Suppressor macrophage (primary cell): ENCODE results near the gene GRIA3.

Experiments
- DNase-seq, 4 experiments: peaks; one replicate each; pipeline ENCODE4 v3.0.0-alpha.2; 2020 to 2022
- total RNA-seq, 17 experiments: gene quantifications; one replicate each; lab custom pipeline; 2026; ENCODE audit warnings: mixed read lengths in 6 of 17, inconsistent platforms in 3 of 17; lab: John Stamatoyannopoulos, UW

GRIA3 gene
- 0 to 1.5 (median 0) reads per million in 17 experiments for total RNA-seq

DNA sequence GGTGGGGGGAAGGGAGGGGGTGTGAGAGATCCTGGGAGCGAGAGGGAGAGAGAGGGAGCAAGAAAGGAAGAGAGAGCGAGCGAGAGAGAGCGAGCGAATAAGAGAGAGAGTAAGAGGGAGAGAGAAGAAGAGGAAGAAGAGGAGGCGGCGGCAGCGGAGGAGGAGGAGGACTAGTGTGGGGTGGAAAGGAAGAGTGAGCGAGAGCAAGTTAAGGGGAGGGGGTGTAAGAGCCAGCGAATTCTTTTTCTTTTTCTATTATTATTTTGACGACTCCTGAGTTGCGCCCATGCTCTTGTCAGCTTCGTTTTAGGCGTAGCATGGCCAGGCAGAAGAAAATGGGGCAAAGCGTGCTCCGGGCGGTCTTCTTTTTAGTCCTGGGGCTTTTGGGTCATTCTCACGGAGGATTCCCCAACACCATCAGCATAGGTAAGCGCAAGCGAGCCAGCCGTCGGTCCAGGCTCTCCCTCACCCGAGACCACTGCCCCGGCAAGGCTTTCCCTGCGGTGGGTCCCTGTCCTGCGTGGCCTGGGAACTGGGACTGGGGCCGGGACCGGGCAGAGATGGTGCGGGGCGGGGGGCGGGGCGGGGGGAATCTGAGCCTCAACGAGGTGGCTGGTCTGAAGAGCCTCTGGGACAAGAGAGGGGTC, at the start of gene GRIA3:
GRIA3 (plus strand) TSS at position 60 of the 647 bp plus-strand sequence; CDS start at position 318, 258 bp downstream.
- DNase-seq = no peak

DNA sequence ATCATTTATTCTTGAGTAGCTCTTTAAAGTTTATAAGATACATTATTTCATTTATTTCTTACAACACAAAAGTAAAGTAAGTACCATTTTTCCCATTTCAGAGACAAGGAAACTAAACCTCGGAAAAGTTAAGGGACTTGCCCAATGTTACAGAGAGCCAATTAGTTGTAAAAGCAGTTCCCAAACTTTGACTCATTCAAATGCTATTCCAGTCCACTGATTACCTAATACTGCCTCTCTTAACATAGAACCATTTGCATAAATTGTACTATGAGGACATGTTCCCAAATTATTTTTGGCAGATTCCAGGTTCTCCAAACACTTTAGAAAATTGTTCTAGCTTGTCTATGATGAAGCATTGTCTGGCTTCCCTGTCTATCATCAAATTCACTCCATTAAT, 45.6 kb upstream of the GRIA3 start:
- DNase-seq = no peak

DNA sequence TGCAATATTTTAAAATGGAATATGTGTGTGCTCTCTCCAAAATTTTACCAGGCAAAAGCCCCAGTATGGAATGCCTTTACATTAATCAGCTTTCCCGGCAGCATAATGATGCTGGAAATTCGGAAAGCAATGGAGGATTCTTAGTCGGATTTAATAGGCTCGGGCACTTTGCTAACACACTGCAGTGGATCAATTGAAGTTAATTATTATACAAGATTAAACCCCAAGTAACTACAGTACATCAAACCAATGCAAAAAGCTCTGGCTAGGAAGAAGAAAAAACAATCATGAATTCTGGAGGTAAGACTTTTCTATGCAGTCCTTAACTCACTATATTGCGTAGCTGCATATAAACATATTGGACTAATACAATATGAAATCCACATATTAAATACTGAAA, 43.6 kb upstream of the GRIA3 start:
- no peak for DNase-seq

DNA sequence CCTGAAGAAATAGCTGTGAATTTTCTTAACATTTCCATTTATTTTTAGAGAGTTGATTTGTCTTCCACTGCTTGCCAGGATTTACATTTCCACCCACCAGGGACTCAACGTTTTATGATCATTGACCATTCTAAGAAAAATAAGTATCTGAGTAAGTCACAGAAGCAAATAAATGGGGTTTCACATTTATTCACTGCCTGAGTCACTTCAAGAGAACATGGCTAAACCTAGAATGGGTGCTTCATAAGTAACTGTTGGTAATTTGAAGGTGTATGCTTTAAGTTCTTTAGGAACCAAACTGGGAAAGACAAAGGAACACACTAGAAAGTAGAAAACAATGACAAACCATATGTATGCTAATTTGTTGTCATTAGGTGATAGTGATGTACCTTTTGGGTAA, 43.2 kb upstream of the GRIA3 start:
- DNase-seq = no peak

DNA sequence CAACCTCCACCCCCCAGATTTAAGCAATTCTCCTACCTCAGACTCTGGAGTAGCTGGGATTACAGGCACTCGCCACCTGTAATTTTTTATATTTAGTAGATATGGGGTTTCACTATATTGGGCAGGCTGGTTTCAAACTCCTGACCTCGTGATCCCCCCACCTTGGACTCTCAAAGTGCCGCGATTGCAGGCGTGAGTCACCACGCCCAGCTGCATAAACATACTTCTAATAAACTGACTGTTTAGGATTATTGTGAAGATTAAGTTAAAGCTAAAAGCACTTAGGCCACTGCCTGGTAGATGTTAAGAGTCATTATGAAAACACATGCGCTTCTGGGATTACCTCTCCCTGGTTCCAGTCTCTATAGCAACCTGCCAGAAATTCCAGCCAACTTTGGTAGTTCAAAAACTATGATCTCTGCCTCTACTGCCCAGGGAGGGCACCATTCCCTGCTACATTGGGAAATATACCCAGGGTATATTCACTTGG, 30.2 kb upstream of the GRIA3 start:
- no peak for DNase-seq

DNA sequence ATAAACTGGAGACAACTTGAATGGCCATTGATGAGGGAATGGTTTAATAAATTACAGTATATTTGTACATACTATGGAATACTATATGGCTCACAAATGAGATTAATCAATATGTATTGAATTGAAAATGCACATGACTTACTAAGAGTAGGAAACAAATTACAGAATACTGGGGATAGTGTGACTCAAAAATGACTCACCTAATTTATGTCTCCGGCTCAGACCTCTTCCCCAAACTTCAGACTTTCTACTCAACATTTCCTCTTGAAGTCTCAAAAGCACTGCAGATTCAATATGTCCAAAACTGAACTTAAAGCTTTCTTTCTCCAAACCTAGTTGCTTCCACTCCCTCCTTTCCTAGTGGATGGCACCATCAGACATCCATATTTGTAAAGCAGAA, 28.8 kb upstream of the GRIA3 start:
- DNase-seq = peak in 1 of 4 experiments; percentile 0

DNA sequence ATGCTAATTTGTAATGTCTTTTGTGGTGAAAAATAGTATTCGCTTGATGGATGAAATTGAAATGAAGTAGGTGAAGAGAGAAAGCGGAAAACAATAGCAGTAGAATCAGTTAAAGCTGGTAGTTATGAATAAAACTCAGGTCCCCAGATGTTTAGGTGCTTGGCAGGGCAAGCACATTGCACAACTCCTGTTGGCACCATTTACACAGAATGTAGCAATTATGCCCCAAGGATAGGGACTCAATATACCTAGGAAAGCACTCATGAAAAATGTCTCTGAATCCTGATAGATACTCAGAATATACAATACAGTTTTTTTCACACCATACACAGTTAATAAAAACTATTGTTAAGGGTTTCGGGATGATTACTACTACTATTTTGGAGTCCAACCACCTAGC, 26.5 kb upstream of the GRIA3 start:
- DNase-seq = no peak

DNA sequence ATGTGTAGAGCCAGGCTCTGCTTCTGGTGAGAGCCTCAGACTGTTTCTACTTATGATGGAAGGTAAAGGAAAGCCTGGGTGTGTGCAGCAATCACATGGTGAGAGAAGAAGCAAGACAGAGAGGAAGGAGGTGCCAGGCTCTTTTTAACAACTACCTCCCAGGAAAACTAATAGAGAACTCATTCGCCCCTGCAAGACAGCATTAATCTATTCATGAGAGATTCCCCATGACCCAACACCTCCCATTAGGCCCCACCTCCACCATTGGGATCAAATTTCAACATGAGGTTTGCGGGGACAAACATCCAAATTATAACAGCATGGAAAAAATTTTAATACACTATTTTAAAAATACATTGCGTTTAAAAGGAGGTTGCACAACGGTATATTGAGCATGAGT, 24.7 kb upstream of the GRIA3 start:
- DNase-seq = no peak

DNA sequence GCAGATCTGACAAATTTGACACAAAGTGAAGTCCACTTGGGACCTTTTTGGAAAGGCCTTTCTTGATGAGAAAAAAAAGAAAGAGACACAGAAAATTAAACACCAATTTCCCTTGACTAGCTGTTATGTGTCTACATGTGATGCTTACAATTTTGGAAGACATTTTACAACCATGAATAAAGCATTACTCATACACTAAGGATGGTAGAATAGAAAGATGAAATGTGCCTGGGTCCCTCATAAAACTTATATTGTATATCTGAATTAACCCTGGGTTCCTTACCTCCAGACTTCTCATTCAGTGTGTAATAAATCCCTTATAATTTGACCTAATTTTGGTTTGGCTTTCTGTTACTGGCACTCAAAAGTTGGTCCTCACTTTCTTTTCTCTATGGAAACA, 16.5 kb upstream of the GRIA3 start:
- no peak for DNase-seq

DNA sequence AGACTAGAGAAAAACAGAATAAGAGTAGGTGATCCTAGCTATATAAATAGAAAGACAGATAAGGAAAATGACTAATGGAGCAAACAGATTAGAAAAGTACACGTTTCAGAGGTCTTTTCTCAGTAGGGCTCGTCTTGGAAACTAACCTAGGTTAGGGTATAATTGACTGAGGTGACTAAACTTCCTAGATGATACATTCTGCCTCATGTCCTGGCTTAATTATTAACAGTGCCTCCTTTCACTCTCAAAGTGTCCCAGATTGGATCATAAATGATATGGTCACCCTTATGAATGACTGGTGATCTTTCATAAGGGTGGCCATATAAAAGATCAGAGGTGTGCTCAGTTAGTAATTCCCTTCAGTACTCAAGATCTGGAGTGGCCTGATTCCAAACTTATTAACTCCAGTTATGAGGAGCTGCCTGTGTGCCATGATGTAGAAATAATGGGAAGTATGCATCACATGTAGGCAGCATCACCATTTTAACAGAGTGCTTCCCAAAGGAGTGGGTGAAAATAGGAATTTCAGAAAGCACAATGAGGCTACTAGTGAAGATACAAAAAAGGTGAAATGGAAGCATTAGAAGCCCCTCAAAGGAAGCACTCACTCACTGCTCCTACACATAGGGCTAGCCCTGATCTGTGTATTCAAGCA, 14.7 kb upstream of the GRIA3 start:
- DNase-seq = no peak

DNA sequence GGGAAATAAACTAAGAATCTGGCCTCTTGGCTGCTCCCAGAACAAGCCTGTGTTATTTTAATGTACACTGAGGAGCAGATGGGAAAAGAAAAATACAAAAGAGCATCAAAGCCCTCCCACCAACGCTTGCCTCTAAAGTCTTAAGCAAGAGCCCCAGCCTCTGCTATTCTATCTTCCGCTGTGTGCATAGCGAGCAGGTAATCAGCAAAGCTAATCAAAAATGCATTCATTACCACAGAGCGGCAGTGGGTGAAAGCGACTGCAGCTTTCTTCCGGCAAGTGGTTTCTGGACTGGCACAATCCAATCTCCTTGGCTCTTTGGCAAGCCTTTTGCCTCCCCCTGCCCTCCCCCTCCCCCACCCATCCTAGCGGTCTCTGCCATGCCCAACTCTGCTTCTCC, 13.5 kb upstream of the GRIA3 start:
- DNase-seq = no peak

DNA sequence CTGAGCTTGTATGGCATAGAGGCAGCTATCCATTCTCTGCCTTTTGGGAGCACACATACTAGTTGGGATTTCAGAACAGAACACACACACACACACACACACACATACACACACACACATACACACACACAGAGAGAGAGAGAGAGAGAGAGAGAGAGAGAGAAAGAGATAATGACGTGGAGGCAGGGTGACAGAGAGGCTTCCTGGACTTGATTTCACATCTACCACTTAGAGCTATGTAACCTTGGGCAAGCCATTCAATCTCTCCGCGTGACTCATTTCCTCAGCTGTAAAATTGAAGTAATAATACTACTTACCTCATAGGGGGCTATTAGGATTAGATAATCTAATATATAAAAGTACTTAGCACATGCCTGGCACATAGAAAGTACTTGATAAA, 12.3 kb upstream of the GRIA3 start:
- no peak for DNase-seq

DNA sequence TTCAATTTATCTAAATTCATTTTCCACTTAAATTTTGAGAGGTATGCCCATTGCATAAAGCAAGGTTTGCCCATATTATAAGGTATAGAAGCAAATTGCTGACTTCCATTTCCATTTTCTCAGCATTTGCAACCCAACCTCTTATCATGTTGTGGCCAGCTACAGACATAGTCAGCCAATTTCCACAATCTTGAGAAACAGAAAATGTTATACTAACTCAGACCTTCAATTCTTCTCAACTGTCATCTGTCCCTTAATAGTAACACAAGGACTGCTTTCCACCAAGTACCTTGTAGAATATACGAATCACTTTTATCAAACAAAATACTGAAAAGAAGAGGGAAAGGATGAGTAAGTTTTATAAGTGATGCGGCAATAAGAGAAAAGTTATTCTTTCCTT, 11.2 kb upstream of the GRIA3 start:
- DNase-seq = no peak

DNA sequence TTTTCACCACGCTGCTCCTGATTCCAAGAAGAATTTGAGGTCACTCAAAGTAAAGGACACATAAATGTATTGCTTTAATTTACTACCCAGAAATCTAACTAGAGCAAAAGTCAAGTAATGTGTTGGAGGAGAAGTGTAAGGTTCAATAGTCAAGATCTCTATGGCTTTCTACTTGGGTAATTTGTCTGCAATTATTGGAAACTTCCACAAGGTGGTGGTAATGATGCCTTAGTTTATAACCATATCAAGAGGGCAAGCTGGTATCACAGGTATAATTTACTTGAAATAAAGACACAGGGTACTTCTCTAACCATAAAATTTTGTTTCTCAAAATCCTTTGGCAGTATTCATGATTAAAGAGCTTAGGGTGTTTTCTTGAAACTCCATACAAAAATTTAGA, 10.2 kb upstream of the GRIA3 start:
- DNase-seq = peak in 2 of 4 experiments; percentile 2 to 8

DNA sequence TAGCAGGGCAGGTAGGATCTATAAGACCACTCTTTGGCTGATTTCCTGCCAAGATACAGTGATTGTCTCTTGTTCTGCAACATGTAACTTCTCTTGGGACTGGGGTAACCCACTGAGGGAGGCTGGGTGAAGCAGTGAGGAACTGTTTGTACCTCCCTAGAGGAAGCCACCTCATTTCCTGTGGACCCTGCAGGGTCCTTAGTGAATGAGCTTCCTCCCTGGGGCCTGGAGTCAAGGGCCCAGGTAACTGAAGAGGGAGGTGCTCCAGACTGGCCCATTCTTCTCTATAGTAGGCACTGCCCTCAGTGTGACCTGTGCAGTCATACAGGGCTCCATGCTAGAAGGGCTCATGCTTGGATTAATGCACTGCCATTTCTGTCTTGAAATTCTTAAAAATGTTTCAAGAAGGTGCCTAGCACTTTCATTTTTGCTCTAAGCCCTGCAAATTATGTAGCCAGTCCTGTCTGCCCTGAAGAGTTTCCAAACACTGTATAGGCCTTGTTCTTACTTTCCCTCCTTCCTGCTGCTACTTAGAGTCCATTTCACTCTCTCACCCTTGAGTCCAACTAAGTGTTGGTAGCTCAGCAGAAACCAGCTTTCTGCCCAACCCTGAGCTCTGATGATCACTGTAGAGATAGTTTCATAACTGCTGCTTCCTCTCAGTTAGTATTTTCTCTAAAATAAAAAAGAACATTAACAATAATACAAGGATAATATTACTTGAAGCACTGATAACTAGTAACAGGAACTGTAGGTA, 8.5 kb upstream of the GRIA3 start:
- no peak for DNase-seq

DNA sequence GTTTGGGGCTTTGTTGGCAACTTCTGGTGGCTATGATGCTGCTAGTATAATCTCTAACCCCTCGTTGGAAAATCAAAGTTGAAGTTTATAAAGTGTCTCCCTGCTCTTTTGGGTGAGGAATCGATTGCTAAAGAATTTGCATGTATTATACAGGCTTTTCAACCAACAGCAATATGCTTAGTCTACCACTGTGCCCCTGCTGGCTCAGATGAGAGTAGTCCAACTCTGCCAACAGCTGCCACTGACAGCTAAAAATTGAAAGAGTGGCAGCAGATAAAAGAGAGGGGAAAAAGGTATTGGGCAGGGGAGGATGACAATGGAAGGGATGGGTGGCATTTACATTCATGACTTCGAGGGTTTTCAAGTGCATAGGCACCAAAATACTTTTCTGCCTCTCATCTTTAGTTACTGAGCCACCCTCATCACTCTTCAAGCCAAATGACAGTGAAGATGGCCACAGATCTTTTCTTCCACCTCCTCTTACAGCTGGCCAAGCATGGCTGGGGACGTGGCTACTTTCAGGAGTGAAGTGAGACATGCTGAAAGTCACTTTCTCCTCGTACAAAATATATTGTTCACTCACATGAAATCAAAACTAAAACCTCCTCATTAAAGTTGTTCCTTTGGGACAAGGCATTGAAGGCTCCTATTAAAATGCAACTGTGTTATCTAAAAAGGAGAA, 2.7 kb upstream of the GRIA3 start:
- no peak for DNase-seq

DNA sequence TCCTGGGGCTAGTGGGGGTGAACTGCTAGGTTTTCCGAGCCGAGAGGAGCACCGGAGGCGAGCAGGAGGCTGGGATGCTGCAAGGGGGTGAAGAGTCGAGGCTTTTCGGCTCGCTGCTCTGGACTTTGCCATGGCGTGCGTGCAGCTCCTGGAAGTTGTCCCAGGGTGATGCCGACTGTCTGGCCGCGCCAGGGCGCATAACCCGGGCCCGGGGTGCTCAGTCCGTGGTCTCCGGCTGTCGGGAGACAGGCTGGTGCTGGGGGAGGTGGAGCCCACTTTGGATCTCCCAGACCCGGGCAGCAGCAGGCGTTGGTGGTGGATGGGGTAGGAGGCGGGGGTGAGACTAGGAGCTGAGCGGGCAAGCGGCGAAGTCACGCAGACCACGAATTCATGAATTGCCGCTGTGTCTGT, 793 bp downstream of the GRIA3 start:
- no peak for DNase-seq

DNA sequence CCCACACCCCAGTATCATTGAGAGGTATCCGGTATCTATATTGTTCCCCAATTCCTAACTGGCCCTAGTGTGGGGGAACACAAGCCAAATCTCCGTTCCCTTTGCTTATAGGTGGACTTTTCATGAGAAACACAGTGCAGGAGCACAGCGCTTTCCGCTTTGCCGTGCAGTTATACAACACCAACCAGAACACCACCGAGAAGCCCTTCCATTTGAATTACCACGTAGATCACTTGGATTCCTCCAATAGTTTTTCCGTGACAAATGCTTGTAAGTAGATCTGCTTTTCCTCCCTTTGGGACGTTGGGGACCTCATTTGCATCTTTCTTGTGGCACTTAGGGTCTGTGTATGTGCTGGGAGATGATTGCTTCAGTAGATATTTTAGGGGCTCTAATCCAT, 1.6 kb downstream of the GRIA3 start:
- no peak for DNase-seq

DNA sequence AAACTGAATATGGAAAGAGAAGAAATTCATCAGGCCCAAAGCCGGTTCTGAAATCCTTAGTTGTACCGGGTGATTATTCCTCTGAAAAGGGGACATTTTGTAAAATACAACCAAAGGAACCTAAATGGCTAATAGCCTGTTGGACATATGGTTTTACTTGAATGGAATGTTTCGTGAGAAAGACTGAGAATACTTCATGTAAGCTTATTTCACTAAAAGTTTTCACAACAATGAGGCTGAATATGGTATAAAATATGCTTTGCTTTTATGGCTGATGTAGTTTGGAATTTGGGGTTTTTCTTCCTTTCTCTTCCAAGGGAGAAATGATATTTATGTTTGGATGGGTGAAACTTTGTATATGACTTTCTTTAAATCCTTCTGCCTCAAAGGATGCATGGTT, 2.7 kb downstream of the GRIA3 start:
- DNase-seq = no peak

DNA sequence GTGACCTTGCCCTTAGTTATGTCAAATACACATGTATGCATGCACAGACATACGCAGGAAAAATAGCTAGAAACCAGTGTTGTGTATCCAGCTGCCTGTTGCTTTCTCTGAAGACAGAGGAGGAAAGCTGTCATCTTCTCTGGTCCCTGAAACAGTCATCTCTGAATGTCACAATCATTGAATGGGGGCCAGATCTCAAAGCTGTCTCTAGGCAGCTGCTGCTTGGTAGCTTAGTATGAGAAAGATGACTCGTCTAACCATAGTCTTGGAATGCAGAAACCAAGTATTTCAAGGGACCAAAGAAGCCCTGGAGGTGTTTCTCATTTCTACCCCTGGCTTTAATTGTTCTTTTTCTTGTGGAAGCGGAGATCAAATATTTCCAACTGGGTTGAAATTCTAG, 4.0 kb downstream of the GRIA3 start:
- no peak for DNase-seq

DNA sequence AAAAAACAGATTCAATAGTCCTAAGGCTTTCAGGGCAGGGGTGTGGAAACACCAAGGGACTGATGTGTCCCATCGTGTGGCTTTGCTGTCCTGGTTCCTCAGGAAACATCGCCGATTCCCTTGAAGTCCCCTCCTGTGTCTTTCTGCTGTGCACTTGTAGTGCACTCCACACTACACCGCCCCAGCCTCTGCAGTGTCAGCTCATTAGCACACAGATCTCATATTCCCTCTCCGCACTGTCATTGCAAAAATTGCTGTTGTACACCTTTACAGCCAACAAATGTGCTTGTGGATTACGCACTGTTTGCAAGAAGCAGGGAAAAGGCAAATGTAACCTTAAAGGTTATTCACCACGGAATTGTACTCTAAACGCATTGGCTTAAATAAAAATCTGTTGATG, 5.3 kb downstream of the GRIA3 start:
- DNase-seq = no peak

DNA sequence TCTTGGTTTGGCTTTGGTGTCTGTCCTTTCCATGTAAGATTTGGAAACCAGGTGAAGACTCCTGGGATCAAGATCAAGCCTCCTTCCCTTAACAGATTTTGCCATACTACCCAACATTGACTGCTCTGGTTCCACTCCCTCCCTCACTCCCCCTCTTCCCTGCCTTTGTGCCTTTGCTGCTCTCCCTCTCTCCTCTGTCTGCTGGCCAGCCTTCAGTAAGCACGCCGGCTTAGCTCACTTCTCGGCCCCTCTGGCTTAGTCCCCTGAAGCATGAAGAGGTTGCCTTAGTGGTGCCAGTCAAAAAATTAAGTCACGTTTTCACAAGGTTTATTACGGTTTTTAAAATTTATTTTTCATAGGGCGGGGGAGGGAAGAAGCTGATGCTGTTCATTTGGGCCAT, 6.0 kb downstream of the GRIA3 start:
- no peak for DNase-seq

DNA sequence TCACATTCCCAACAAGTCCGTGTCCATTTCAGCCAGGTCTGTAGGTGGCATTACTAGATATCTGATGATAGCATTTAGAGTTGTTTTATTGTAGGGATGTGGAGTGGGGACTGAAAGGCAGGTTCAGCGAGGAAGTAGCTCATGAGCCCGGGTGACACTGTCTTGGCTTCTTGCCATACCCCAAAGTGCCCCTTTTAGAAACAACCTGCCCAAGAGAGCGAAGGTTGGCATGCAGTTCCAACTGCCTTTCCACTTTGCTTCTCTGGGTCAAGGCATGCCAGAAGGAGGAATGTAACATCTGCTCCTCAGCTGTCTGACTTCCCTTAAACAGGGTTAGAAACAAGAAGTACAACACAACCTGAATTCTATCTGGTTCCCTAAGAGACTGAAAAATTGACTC, 9.0 kb downstream of the GRIA3 start:
- DNase-seq = no peak
